HCT116 (cell line): ENCODE results near the gene ARHGAP42. TPM values are rescaled to one million over a fixed set of nuclear protein-coding genes. Genes with fewer than 3 reads are reported as not detected.

ENCODE experiments used
- ATAC-seq: fragments of 200-7000 bp; cut with Tn5 transposase; 2 replicates; pipeline ENCODE4 v1.9.1; 2020; ENCODE audit warnings: mild to moderate bottlenecking, moderate library complexity
- BruUV-seq: library from RNA; stranded (reverse); fragments of 400-500 nt; replicated peaks from 2 replicates; lab custom pipeline; 2021; lab: Mats Ljungman, UMichigan
- CTCF ChIA-PET: fragments of 300-600 bp; sonication (Branson Sonifier 250); formaldehyde crosslinking; loops from one replicate; lab custom pipeline; 2021; ENCODE audit warnings: antibody characterized with exemption; lab: Charles Lee
- POLR2A ChIA-PET: fragments of 300-600, 350-600 bp; sonication (Branson Sonifier 250); formaldehyde crosslinking; loops from one replicate; lab custom pipeline; 2021; ENCODE audit warnings: antibody characterized with exemption; lab: Charles Lee
- RAD21 ChIA-PET, 2 experiments: fragments of 300-600 bp; sonication (Branson Sonifier 250); formaldehyde crosslinking; loops; one replicate each; lab custom pipeline; 2023; ENCODE audit warnings: low total read pairs in 2 of 2; ENCODE audit not compliant: uncharacterized antibody in 2 of 2, unreplicated experiment in 2 of 2, low non-redundant PET in 1 of 2; lab: Charles Lee
- DNase-seq: peaks from one replicate; pipeline ENCODE4 v3.0.0-alpha.2; 2010; ENCODE audit warnings: low read depth, low spot score
- H2AFZ ChIP-seq: fragments of 200-600 bp; shearing (Covaris generic), sonication (generic); 2 replicates; pipeline ENCODE4 v1.6.1; 2017; ENCODE audit warnings: low read depth, mixed run types, mixed read lengths, antibody characterized with exemption, low read length; ENCODE audit not compliant: poor library complexity, severe bottlenecking
- H3K27ac ChIP-seq: 2 replicates; pipeline ENCODE4 v1.5.1; 2012; ENCODE audit warnings: low read depth, low read length
- H3K27me3 ChIP-seq: fragments of 200-600 bp; sonication (generic); 2 replicates; pipeline ENCODE4 v1.6.1; 2016; ENCODE audit warnings: mixed run types, low read length, mixed read lengths; ENCODE audit not compliant: insufficient read depth
- H3K36me3 ChIP-seq, 2 experiments: fragments of 200-500 bp in 1 of 2; fragments of 200-600 bp in 1 of 2; sonication (Bioruptor generic) in 1 of 2; sonication (generic) in 1 of 2; 2 replicates each; pipeline versions ENCODE4 v1.5.1 to v1.6.1; 2014 to 2016; ENCODE audit warnings: low read length in 2 of 2, inconsistent platforms in 1 of 2, mixed read lengths in 1 of 2, mixed run types in 1 of 2; ENCODE audit not compliant: insufficient read depth in 2 of 2, control insufficient read depth in 1 of 2
- H3K4me1 ChIP-seq, 2 experiments: fragments of 200-600 bp in 1 of 2; sonication (generic) in 1 of 2; 2 replicates each; pipeline versions ENCODE4 v1.5.1 to v1.6.1; 2012 to 2017; ENCODE audit warnings: low read length in 2 of 2, inconsistent platforms in 1 of 2, mild to moderate bottlenecking in 1 of 2, mixed read lengths in 1 of 2, mixed run types in 1 of 2, moderate library complexity in 1 of 2; ENCODE audit not compliant: insufficient read depth in 2 of 2, control insufficient read depth in 1 of 2
- H3K4me2 ChIP-seq: fragments of 200-600 bp; sonication (generic); 2 replicates; pipeline ENCODE4 v1.6.1; 2017; ENCODE audit warnings: mixed run types, low read length, mixed read lengths
- H3K4me3 ChIP-seq, 2 experiments: fragments of 200-600 bp in 1 of 2; sonication (generic) in 1 of 2; replicated peaks in 1 of 2; 2 replicates each; pipeline ENCODE4 v1.5.1; 2011 to 2016; ENCODE audit warnings: low read length in 2 of 2, control low read depth in 1 of 2, low read depth in 1 of 2, mild to moderate bottlenecking in 1 of 2, mixed read lengths in 1 of 2, mixed run types in 1 of 2
- H3K79me2 ChIP-seq: fragments of 200-600 bp; sonication (generic); 2 replicates; pipeline ENCODE4 v1.6.1; 2017; ENCODE audit warnings: mild to moderate bottlenecking, mixed run types, low read length, moderate library complexity, mixed read lengths; ENCODE audit not compliant: insufficient read depth
- H3K9ac ChIP-seq: fragments of 200-600 bp; sonication (generic); 2 replicates; pipeline ENCODE4 v1.6.1; 2016; ENCODE audit warnings: low read length, mixed read lengths
- H3K9me2 ChIP-seq: fragments of 200-600 bp; sonication (generic), shearing (Covaris generic); 2 replicates; pipeline ENCODE4 v1.6.1; 2017; ENCODE audit warnings: mixed run types, mild to moderate bottlenecking, moderate library complexity; ENCODE audit not compliant: insufficient read depth
- H3K9me3 ChIP-seq, 2 experiments: fragments of 200-500 bp in 1 of 2; fragments of 200-600 bp in 1 of 2; sonication (Bioruptor generic) in 1 of 2; sonication (generic) in 1 of 2; 2 replicates each; pipeline ENCODE4 v1.6.1; 2014 to 2017; ENCODE audit warnings: low read length in 2 of 2, mixed read lengths in 2 of 2, inconsistent platforms in 1 of 2, low read depth in 1 of 2, mild to moderate bottlenecking in 1 of 2, mixed run types in 1 of 2, moderate library complexity in 1 of 2; ENCODE audit not compliant: control insufficient read depth in 1 of 2, insufficient read depth in 1 of 2
- H4K20me1 ChIP-seq: fragments of 200-600 bp; sonication (generic), shearing (Covaris generic); 2 replicates; pipeline ENCODE4 v1.6.1; 2017; ENCODE audit warnings: mixed run types, mild to moderate bottlenecking, moderate library complexity; ENCODE audit not compliant: insufficient read depth
- CBX3 ChIP-seq: IDR thresholded peaks from 2 replicates; pipeline ENCODE4 v1.6.1; 2012; ENCODE audit warnings: low read depth
- EGR1 ChIP-seq: IDR thresholded peaks from 2 replicates; pipeline ENCODE4 v1.6.1; 2012; ENCODE audit warnings: low read depth
- ELF1 ChIP-seq: IDR thresholded peaks from 2 replicates; pipeline ENCODE4 v1.6.1; 2012; ENCODE audit warnings: low read depth, borderline replicate concordance
- EZH2phosphoT487 ChIP-seq: fragments of 200-600 bp; IDR thresholded peaks from 2 replicates; pipeline ENCODE4 v1.6.1; 2018; ENCODE audit warnings: antibody characterized with exemption, borderline replicate concordance
- FOSL1 ChIP-seq: IDR thresholded peaks from 2 replicates; pipeline ENCODE4 v1.6.1; 2012; ENCODE audit warnings: low read depth
- JUND ChIP-seq: IDR thresholded peaks from 2 replicates; pipeline ENCODE4 v1.6.1; 2012
- POLR2A ChIP-seq: IDR thresholded peaks from 2 replicates; pipeline ENCODE4 v1.7.0; 2011; ENCODE audit warnings: borderline replicate concordance; ENCODE audit not compliant: insufficient read depth, insufficient read length; ENCODE audit errors: extremely low read depth
- POLR2AphosphoS5 ChIP-seq: IDR thresholded peaks from 2 replicates; pipeline ENCODE4 v1.6.1; 2011; ENCODE audit warnings: mild to moderate bottlenecking, low read depth, low read length, moderate library complexity
- RAD21 ChIP-seq: IDR thresholded peaks from 2 replicates; pipeline ENCODE4 v1.6.1; 2012; ENCODE audit warnings: low read depth, mild to moderate bottlenecking
- REST ChIP-seq: IDR thresholded peaks from 2 replicates; pipeline ENCODE4 v1.6.1; 2012; ENCODE audit warnings: low read depth
- SIN3A ChIP-seq: IDR thresholded peaks from 2 replicates; pipeline ENCODE4 v1.6.1; 2012; ENCODE audit warnings: low read depth
- SP1 ChIP-seq: IDR thresholded peaks from 2 replicates; pipeline ENCODE4 v1.6.1; 2012; ENCODE audit warnings: low read depth
- SRF ChIP-seq: IDR thresholded peaks from 2 replicates; pipeline ENCODE4 v1.6.1; 2012; ENCODE audit warnings: low read depth
- TCF7L2 ChIP-seq: IDR thresholded peaks from 2 replicates; pipeline ENCODE4 v1.7.0; 2011; ENCODE audit warnings: borderline replicate concordance, inconsistent platforms; ENCODE audit not compliant: insufficient read depth, insufficient read length; ENCODE audit errors: extremely low read depth
- YY1 ChIP-seq: IDR thresholded peaks from 2 replicates; pipeline ENCODE4 v1.6.1; 2011; ENCODE audit warnings: low read length, low read depth, moderate library complexity, mild to moderate bottlenecking; ENCODE audit not compliant: insufficient replicate concordance; ENCODE audit errors: extremely low read depth
- ZBTB33 ChIP-seq: IDR thresholded peaks from 2 replicates; pipeline ENCODE4 v1.6.1; 2011; ENCODE audit warnings: mild to moderate bottlenecking, low read length, moderate library complexity; ENCODE audit not compliant: insufficient replicate concordance; ENCODE audit errors: extremely low read depth
- ZNF274 ChIP-seq: fragments of 200-500 bp; sonication (Bioruptor generic); IDR thresholded peaks from 2 replicates; pipeline ENCODE4 v1.6.1; 2014; ENCODE audit warnings: mild to moderate bottlenecking, low read depth, low read length, inconsistent platforms
- intact Hi-C: fragments of 100-400 bp; cut with micrococcal nuclease; formaldehyde crosslinking; loops from 2 replicates; pipeline ENCODE4 v1.10.0; 2022
- total RNA-seq: library from RNA; stranded (reverse); gene quantifications from one replicate; pipeline ENCODE4 v1.2.1, GENCODE V29; 2021; ENCODE audit not compliant: unreplicated experiment

Gene ARHGAP42
- total RNA-seq, 1 experiment from 2014 or later, result 12.3 TPM

- DNase-seq (no peak), ATAC-seq (no peak)
- TF ChIP-seq ZBTB33 (no peak), ZNF274 (no peak), SIN3A (no peak), SRF (no peak), ELF1 (no peak), TCF7L2 (no peak), JUND (no peak), SP1 (no peak), YY1 (no peak), CBX3 (no peak), FOSL1 (no peak), POLR2A (no peak), EGR1 (no peak), RAD21 (no peak), POLR2AphosphoS5 (no peak), EZH2phosphoT487 (no peak), REST (no peak)
- CTCF ChIA-PET, result interaction anchor here (1.3 kb wide), 1 partner anchor 7 kb away, joined by 5 read pairs; no protein-coding TSS in a partner anchor
- RAD21 ChIA-PET, result interaction anchor here in 1 of 2 experiments (0.6 kb wide), 1 partner anchor 54 kb away, joined by 6 read pairs; no protein-coding TSS in a partner anchor
- intact Hi-C loops, result no loop called here
- no peak overlapping the region for H3K4me3 ChIP-seq
- H3K79me2 ChIP-seq, result no peaks in the 10 kb centered on the region
- POLR2A ChIA-PET, result no interaction called here
- no peaks in the 10 kb centered on the region for H3K9me3 ChIP-seq
- peak overlapping the region; percentile 75 for H2AFZ ChIP-seq
- BruUV-seq, result no TSS peak
- H3K27me3 ChIP-seq, result no peaks in the 10 kb centered on the region
- H3K9ac ChIP-seq, result no peak overlapping the region
- no peak overlapping the region for H3K4me2 ChIP-seq
- no peak overlapping the region for H3K27ac ChIP-seq
- H3K36me3 ChIP-seq, result no peaks in the 10 kb centered on the region
- H4K20me1 ChIP-seq, result no peaks in the 10 kb centered on the region
- H3K4me1 ChIP-seq, result peaks cover 11 to 35% of the 10 kb centered on the region in 2 experiments; a peak in 3 of 4 replicates
- H3K9me2 ChIP-seq, result no peaks in the 10 kb centered on the region
Measured at GRCh38 chr11:100680070-100680469, 7.0 kb upstream of the ARHGAP42 start.
